H1 (cell line): ENCODE results near the gene DEUP1. TPM values are rescaled to one million over a fixed set of nuclear protein-coding genes. Genes with fewer than 3 reads are reported as not detected.

Experiments
- CTCF ChIA-PET: fragments of 300-600 bp; sonication (Branson Sonifier 250); formaldehyde crosslinking; loops from one replicate; lab custom pipeline; 2021; ENCODE audit not compliant: partially characterized antibody; lab: Charles Lee
- POLR2A ChIA-PET: fragments of 300-600 bp; sonication (Branson Sonifier 250); formaldehyde crosslinking; loops from one replicate; lab custom pipeline; 2021; ENCODE audit warnings: inconsistent platforms; ENCODE audit not compliant: partially characterized antibody; lab: Charles Lee
- DNase-seq, 2 experiments: peaks; one replicate each; pipeline versions ENCODE4 v3.0.0 to v3.0.0-alpha.2; 2010 to 2022; ENCODE audit warnings: low spot score in 2 of 2, low read depth in 1 of 2, mixed read lengths in 1 of 2
- FAIRE-seq: peaks from 2 replicates; lab custom pipeline; 2011; peaks lifted over from hg19 to GRCh38; lab: Jason Lieb, UNC
- H2AFZ ChIP-seq: 2 replicates; pipeline ENCODE4 v1.8.1; 2012; ENCODE audit warnings: low read length, inconsistent platforms
- H2AK5ac ChIP-seq: 2 replicates; pipeline ENCODE4 v1.6.1; 2013; ENCODE audit warnings: low read depth, low read length
- H2BK120ac ChIP-seq: replicated peaks from 2 replicates; pipeline ENCODE3; 2013; ENCODE audit warnings: low read depth, low read length, inconsistent platforms
- H2BK12ac ChIP-seq: 2 replicates; pipeline ENCODE4 v1.6.1; 2013; ENCODE audit warnings: low read depth, low read length
- H2BK15ac ChIP-seq: 2 replicates; pipeline ENCODE4 v1.6.1; 2013; ENCODE audit warnings: low read length
- H2BK20ac ChIP-seq: 2 replicates; pipeline ENCODE4 v1.6.1; 2013; ENCODE audit warnings: low read length
- H2BK5ac ChIP-seq: 2 replicates; pipeline ENCODE4 v1.6.1; 2013; ENCODE audit warnings: low read depth, low read length
- H3K14ac ChIP-seq: 2 replicates; pipeline ENCODE4 v1.6.1; 2013; ENCODE audit warnings: inconsistent platforms; ENCODE audit not compliant: insufficient read length
- H3K18ac ChIP-seq: 2 replicates; pipeline ENCODE4 v1.6.1; 2013; ENCODE audit warnings: low read length; ENCODE audit errors: extremely low read depth
- H3K23ac ChIP-seq: 2 replicates; pipeline ENCODE4 v1.6.1; 2013; ENCODE audit warnings: inconsistent platforms; ENCODE audit not compliant: insufficient read length
- H3K23me2 ChIP-seq: 2 replicates; pipeline ENCODE4 v1.6.1; 2013; ENCODE audit warnings: low read depth, low read length
- H3K27ac ChIP-seq: 2 replicates; pipeline ENCODE4 v1.6.1; 2011; ENCODE audit warnings: low read depth, low read length, inconsistent platforms
- H3K27me3 ChIP-seq, 4 experiments: replicated peaks in 1 of 4; 1 replicate in 1 of 4; 2 replicates in 3 of 4; pipeline versions ENCODE4 v1.6.1 to v1.8.1; 2011 to 2013; ENCODE audit warnings: low read length in 3 of 4, mild to moderate bottlenecking in 3 of 4, inconsistent platforms in 2 of 4, mixed read lengths in 2 of 4, moderate library complexity in 1 of 4; ENCODE audit not compliant: control insufficient read depth in 3 of 4, insufficient read depth in 3 of 4; ENCODE audit errors: extremely low read depth in 1 of 4
- H3K36me3 ChIP-seq, 4 experiments: 2 replicates each; pipeline versions ENCODE4 v1.6.1 to v1.8.1; 2011 to 2013; ENCODE audit warnings: mild to moderate bottlenecking in 4 of 4, low read length in 3 of 4, moderate library complexity in 2 of 4, control low read depth in 1 of 4, inconsistent platforms in 1 of 4; ENCODE audit not compliant: insufficient read depth in 4 of 4, control insufficient read depth in 2 of 4
- H3K4ac ChIP-seq: replicated peaks from 2 replicates; pipeline ENCODE3; 2013; ENCODE audit warnings: low read length, low read depth, mixed read lengths, inconsistent platforms; ENCODE audit not compliant: insufficient read length
- H3K4me1 ChIP-seq, 4 experiments: replicated peaks in 1 of 4; 1 replicate in 1 of 4; 2 replicates in 3 of 4; pipeline versions ENCODE4 v1.6.1 to v1.8.1; 2011 to 2013; ENCODE audit warnings: low read length in 3 of 4, inconsistent platforms in 2 of 4, mixed read lengths in 1 of 4; ENCODE audit not compliant: insufficient read depth in 4 of 4, control insufficient read depth in 3 of 4
- H3K4me2 ChIP-seq, 2 experiments: 2 replicates each; pipeline versions ENCODE4 v1.6.1 to v1.8.1; 2011 to 2013; ENCODE audit warnings: low read depth in 2 of 2, low read length in 2 of 2, control low read depth in 1 of 2, inconsistent platforms in 1 of 2, mild to moderate bottlenecking in 1 of 2; ENCODE audit not compliant: insufficient read depth in 1 of 2
- H3K4me3 ChIP-seq, 4 experiments: fragments of 200-600, 300-600 bp in 1 of 4; sonication (generic), shearing (Covaris generic), sonication (Bioruptor Twin) in 1 of 4; 2 replicates each; pipeline versions ENCODE4 v1.5.1 to v1.8.1; 2011 to 2016; ENCODE audit warnings: low read length in 4 of 4, low read depth in 3 of 4, control low read depth in 2 of 4, inconsistent platforms in 2 of 4, mild to moderate bottlenecking in 2 of 4, mixed read lengths in 1 of 4, moderate library complexity in 1 of 4; ENCODE audit not compliant: insufficient read depth in 2 of 4; ENCODE audit errors: extremely low read depth in 1 of 4
- H3K56ac ChIP-seq: replicated peaks from 2 replicates; pipeline ENCODE3; 2013; ENCODE audit warnings: low read depth, mild to moderate bottlenecking, mixed read lengths, low read length, inconsistent platforms; ENCODE audit not compliant: insufficient read length
- H3K79me1 ChIP-seq: 2 replicates; pipeline ENCODE4 v1.6.1; 2013; ENCODE audit warnings: low read depth, low read length, control low read depth
- H3K79me2 ChIP-seq, 2 experiments: 2 replicates each; pipeline versions ENCODE4 v1.6.1 to v1.8.1; 2012 to 2013; ENCODE audit warnings: low read length in 2 of 2, mild to moderate bottlenecking in 2 of 2, inconsistent platforms in 1 of 2; ENCODE audit not compliant: insufficient read depth in 2 of 2, control insufficient read depth in 1 of 2
- H3K9ac ChIP-seq, 4 experiments: replicated peaks in 1 of 4; 1 replicate in 1 of 4; 2 replicates in 3 of 4; pipeline versions ENCODE4 v1.6.1 to v1.8.1; 2011 to 2013; ENCODE audit warnings: low read depth in 3 of 4, low read length in 3 of 4, control low read depth in 2 of 4, mild to moderate bottlenecking in 2 of 4, moderate library complexity in 2 of 4, inconsistent platforms in 1 of 4; ENCODE audit errors: extremely low read depth in 1 of 4
- H3K9me3 ChIP-seq, 2 experiments: 2 replicates each; pipeline versions ENCODE4 v1.6.1 to v1.8.1; 2012 to 2013; ENCODE audit warnings: mild to moderate bottlenecking in 2 of 2, moderate library complexity in 2 of 2, control low read depth in 1 of 2, inconsistent platforms in 1 of 2, low read depth in 1 of 2, low read length in 1 of 2, mixed read lengths in 1 of 2; ENCODE audit not compliant: insufficient read depth in 2 of 2
- H4K20me1 ChIP-seq, 2 experiments: replicated peaks in 1 of 2; 2 replicates each; pipeline versions ENCODE3 to v1.8.1; 2011 to 2013; ENCODE audit warnings: inconsistent platforms in 2 of 2, low read length in 2 of 2, mild to moderate bottlenecking in 1 of 2; ENCODE audit not compliant: insufficient read depth in 2 of 2, control insufficient read depth in 1 of 2
- H4K5ac ChIP-seq: 2 replicates; pipeline ENCODE4 v1.6.1; 2013; ENCODE audit warnings: low read length, low read depth, mixed read lengths, inconsistent platforms; ENCODE audit not compliant: insufficient read length
- H4K8ac ChIP-seq: 2 replicates; pipeline ENCODE4 v1.8.0; 2013; ENCODE audit warnings: mild to moderate bottlenecking, moderate library complexity, low read length, inconsistent platforms; ENCODE audit not compliant: insufficient read depth; ENCODE audit errors: extremely low read depth
- H4K91ac ChIP-seq: replicated peaks from 2 replicates; pipeline ENCODE3; 2013; ENCODE audit warnings: low read length, mixed read lengths, inconsistent platforms; ENCODE audit not compliant: insufficient read length
- CEBPB ChIP-seq: IDR thresholded peaks from 2 replicates; pipeline ENCODE4 v1.6.1; 2012; ENCODE audit warnings: low read depth, low read length
- WGBS, 2 experiments: shearing (Covaris generic) in 1 of 2; methylation state at CpG; one replicate each; pipeline versions ENCODE4 v1.1.6 to v1.1.7; 2013 to 2015; ENCODE audit warnings: low lambda C conversion rate in 2 of 2, mixed read lengths in 2 of 2, inconsistent platforms in 1 of 2, low coverage in 1 of 2, missing lambda C conversion rate in 1 of 2; ENCODE audit not compliant: insufficient replicate concordance in 2 of 2, insufficient coverage in 1 of 2, insufficient read length in 1 of 2; ENCODE audit errors: extremely low coverage in 1 of 2, missing lambda C conversion rate in 1 of 2; 5-methylcytosine and 5-hydroxymethylcytosine counted together
- polyA plus RNA-seq, 7 experiments: library from polyadenylated mRNA; depleted of rRNA in 3 of 7; stranded (reverse) in 5 of 7; unstranded in 2 of 7; fragments of >200 nt in 5 of 7; fragments of 200-250 nt in 2 of 7; gene quantifications; 1 replicate in 5 of 7; 2 replicates in 1 of 7; 4 replicates in 1 of 7; pipeline versions ENCODE4 v1.2.1 to v1.2.3, GENCODE V29; 2011 to 2013; ENCODE audit warnings: missing spikeins in 2 of 7, mixed read lengths in 2 of 7
- total RNA-seq: library from RNA; stranded (reverse); fragmentation: NEBNext Ultra II Directional; extraction: Animal tissue kit (Norgen Biotek cat#: 25700); gene quantifications from 2 replicates; pipeline ENCODE4 v1.2.1, GENCODE V29; 2021

Gene DEUP1
- total and polyA plus RNA-seq, 2 of the 8 experiments (the other 6 are each of a cell fraction or from before 2014, with no cell fraction given), result 0.45 TPM; not detected in 1

GRCh38 chr11:93407777-93408401, 77.3 kb downstream of the DEUP1 start:
- Histone ChIP-seq H4K5ac (no peak overlapping the region), H3K14ac (no peak overlapping the region), H2AFZ (no peak overlapping the region), H3K4me2 (no peak overlapping the region), H3K79me2 (0 out of 4 replicates have a peak, but pooled peaks cover 0 to 3% of the 10 kb centered on the region in 2 experiments), H3K27ac (no peak overlapping the region), H2BK20ac (no peak overlapping the region), H3K79me1 (no peaks in the 10 kb centered on the region), H3K56ac (no peak overlapping the region), H4K91ac (no peak overlapping the region), H2AK5ac (no peak overlapping the region), H3K23ac (no peak overlapping the region), H3K18ac (no peak overlapping the region), H3K4me1 (peaks cover 0 to 9% (median 4%) of the 10 kb centered on the region in 4 experiments; a peak in 3 of 7 replicates), H4K8ac (no peak overlapping the region), H3K27me3 (no peaks in the 10 kb centered on the region), H3K9me3 (no peaks in the 10 kb centered on the region), H4K20me1 (no peaks in the 10 kb centered on the region), H3K4ac (no peak overlapping the region), H3K4me3 (no peak overlapping the region), H2BK5ac (no peak overlapping the region), H3K9ac (no peak overlapping the region), H2BK120ac (no peak overlapping the region), H3K23me2 (no peaks in the 10 kb centered on the region), H2BK15ac (no peak overlapping the region), H2BK12ac (no peak overlapping the region), H3K36me3 (no peaks in the 10 kb centered on the region)
- POLR2A ChIA-PET, result no interaction called here
- DNase-seq, result no peak
- FAIRE-seq, result no peak
- CTCF ChIA-PET, result no interaction called here
- WGBS, 2 experiments, result 90% methylated on average over 2 of the region's 2 CpGs; no CpG with 5 or more reads in 1 of the 2 experiments
- peak; percentile 61; the same call in 1 of the 2 replicates for TF ChIP-seq CEBPB
